Heart right ventricle (tissue), 16 donors: ENCODE measurements around the gene ADCK1. TPM values are rescaled to one million over a fixed set of nuclear protein-coding genes. Genes with fewer than 3 reads are reported as not detected.
"Not testable (repeated sequence)": the region's sequence is repeated elsewhere in the genome, so short reads cannot be mapped to it uniquely, and the experiment has no call there.

Experiments
- ATAC-seq, 8 donors: fragments of 200-7000 bp; cut with Tn5 transposase; one replicate each; pipeline ENCODE4 v1.9.1; 2020; ENCODE audit warnings: mild to moderate bottlenecking in 8 of 8, moderate library complexity in 8 of 8, moderate number of reproducible peaks in 1 of 8
- DNase-seq, 2 donors: peaks; one replicate each; pipeline ENCODE4 v3.0.0-alpha.2; 2020
- H3K27ac ChIP-seq, 10 donors: fragments of 200-600 bp; sonication (generic) in 2 of 10; one replicate each; pipeline versions ENCODE4 v1.5.0 to v1.8.0; 2020 to 2022; ENCODE audit warnings: mild to moderate bottlenecking in 3 of 10
- H3K27me3 ChIP-seq, 7 donors: fragments of 200-600 bp; one replicate each; pipeline ENCODE4 v1.8.0; 2021 to 2022; ENCODE audit warnings: mild to moderate bottlenecking in 2 of 7
- H3K36me3 ChIP-seq, 9 donors: fragments of 200-600 bp; sonication (generic) in 1 of 9; one replicate each; pipeline versions ENCODE4 v1.5.0 to v1.8.0; 2020 to 2022; ENCODE audit warnings: mild to moderate bottlenecking in 2 of 9
- H3K4me1 ChIP-seq, 9 donors: fragments of 200-600 bp; sonication (generic) in 1 of 9; one replicate each; pipeline versions ENCODE4 v1.5.0 to v1.8.0; 2020 to 2022; ENCODE audit warnings: mild to moderate bottlenecking in 4 of 9
- H3K4me3 ChIP-seq, 10 donors: fragments of 200-600 bp; sonication (generic) in 2 of 10; one replicate each; pipeline versions ENCODE4 v1.5.0 to v1.8.0; 2020 to 2022; ENCODE audit warnings: mild to moderate bottlenecking in 7 of 10, moderate library complexity in 2 of 10
- H3K9me3 ChIP-seq, 11 donors: fragments of 200-600 bp in 10 of 11; sonication (generic) in 2 of 11; one replicate each; pipeline versions ENCODE4 v1.5.0 to v1.8.0; 2013 to 2022; ENCODE audit warnings: mild to moderate bottlenecking in 2 of 11, control low read depth in 1 of 11, moderate library complexity in 1 of 11
- CTCF ChIP-seq, 9 donors: fragments of 200-600 bp; sonication (generic) in 2 of 9; IDR thresholded peaks; one replicate each; pipeline versions ENCODE4 v1.5.0 to v1.8.0; 2021 to 2022; ENCODE audit warnings: antibody characterized with exemption in 9 of 9, mild to moderate bottlenecking in 5 of 9, moderate library complexity in 1 of 9
- WGBS, 2 donors: extraction: QIAGEN DNeasy Blood & Tissue Kit; methylation state at CpG; one replicate each; pipeline ENCODE4 v1.1.7; 2013; ENCODE audit warnings: inconsistent platforms in 1 of 2; 5-methylcytosine and 5-hydroxymethylcytosine counted together
- intact Hi-C, 10 donors: fragments of 100-400 bp; cut with DNase I; formaldehyde crosslinking; loops; one replicate each; pipeline versions ENCODE4 v1.11.1 to v1.14.2; 2022
- polyA plus RNA-seq, 2 donors: library from polyadenylated mRNA; stranded (reverse); fragments of 200-250 nt; gene quantifications; one replicate each; pipeline ENCODE4 v1.2.3, GENCODE V29; 2013
- total RNA-seq, 10 donors: library from RNA; stranded (reverse); fragmentation: NEBNext Ultra II Directional in 3 of 10; extraction: Animal tissue kit (Norgen Biotek cat#: 25700) in 3 of 10; gene quantifications; one replicate each; pipeline versions ENCODE4 v1.2.1 to v1.2.4, GENCODE V29; 2021 to 2023
- donor health status: Arrhythmogenic right ventricular cardiomyopathy.
- donor health status: ischemic (EF 13 %, LVEDD 7.1; RV severe dilation, severe dysfunction).
- donor health status: healthy with polysubstance abuse.
- donor health status: DM: no; HTN: yes; CAD: no.
- donor health status: DM: no; HTN: no; CAD: no.
- donor health status: ischemic (EF 25% LVEDD 6.9; RV normal size, moderate dysfunction).
- donor health status: ischemic (EF 25% LVEDD 5.7; RV mildly dilated, moderate dysfunction).
- donor health status: healthy.
- donor health status: DM: yes; HTN: yes; CAD: no.
- donor health status: Ischemic cardiomyopathy.
- donor health status: ischemic (EF 35%, LVEDD 5.7; RV mildly dilated, moderate dysfunction).
- donor health status: nonischemic (EF 11% LVEDD 7.7; RV severe dilation, severe dysfunction).
- donor health status: DM: yes; HTN: yes; CAD: no.
- donor health status: PGD.
- donor health status: ischemic (EF 29% LVEDD 5.4; RV normal size, mild dysfunction).
- donor health status: nonischemic (EF 23%, LVEDD 6.1; RV moderate dilation, normal function).

ADCK1 gene
- total and polyA plus RNA-seq, 12 donors, result 6.2 to 33.9 (median 7.3) TPM

- DNase-seq, result peak; percentile 90 to 93
- Histone ChIP-seq H3K9me3 (no peaks in the 10 kb centered on the region), H3K36me3 (peaks cover 0 to 25% (median 0%) of the 10 kb centered on the region in 9 donors), H3K27me3 (no peaks in the 10 kb centered on the region), H3K4me1 (peaks cover 0 to 48% (median 35%) of the 10 kb centered on the region in 9 donors), H3K27ac (peak within 1 kb of the TSS; percentile 74 to 98 (median 94)), H3K4me3 (peak within 1 kb of the TSS; percentile 70 to 97 (median 90))
- intact Hi-C loops, result loop anchor here in 6 of 10 donors (1.0 to 5.0 kb wide), 5 partner anchors 37 to 52 kb away; partner anchors contain the start of genes ADCK1 (in 5 of the 6), ALKBH1 (in 1 of the 6) and SLIRP (in 1 of the 6)
- WGBS, 2 donors, result 0 to 1% methylated on average over 60 of the region's 60 CpGs
- TF ChIP-seq CTCF (IDR thresholded peaks at IDR 0.05), result peak in 1 of 9 donors; percentile 9
- peak; percentile 96 to 99 (median 98) for ATAC-seq
Observed at GRCh38 chr14:77760381-77761204, 39.3 kb upstream of the ADCK1 start, which contains the start of gene SNW1. TSS of gene SNW1 (minus strand) at chr14:77761156. CDS start at chr14:77761127, 29 bp downstream.

GRCh38 chr14:77761205-77761931 is 38.5 kb upstream of the ADCK1 start:
- WGBS, 2 donors, result 3 to 4% methylated on average over 24 of the region's 24 CpGs
- peak; percentile 25 to 64 (median 54) for ATAC-seq

GRCh38 chr14:77763316-77763715 is 36.6 kb upstream of the ADCK1 start:
- DNase-seq, result no peak
- Histone ChIP-seq H3K9me3 (no peaks in the 10 kb centered on the region), H3K36me3 (peaks cover 0 to 9% (median 0%) of the 10 kb centered on the region in 9 donors), H3K4me1 (peaks cover 0 to 29% (median 27%) of the 10 kb centered on the region in 9 donors), H3K4me3 (no peak overlapping the region), H3K27me3 (no peaks in the 10 kb centered on the region), H3K27ac (no peak overlapping the region)
- WGBS, 2 donors, result 58 to 71% methylated on average over 1 of the region's 1 CpG
- intact Hi-C loops, result loop anchor here in 3 of 10 donors (5.0 kb wide), 2 partner anchors 34 to 39 kb away; partner anchors contain the start of gene ADCK1 (in 2 of the 3)
- ATAC-seq, result no peak
- no peak for TF ChIP-seq CTCF (IDR thresholded peaks at IDR 0.05)

More at GRCh38 chr14:77761205-77761931, 38.5 kb upstream of the ADCK1 start:
- Histone ChIP-seq H3K4me1 (peaks cover 0 to 48% (median 35%) of the 10 kb centered on the region in 9 donors), H3K27me3 (no peaks in the 10 kb centered on the region), H3K27ac (peak overlapping the region; percentile 74 to 98 (median 94)), H3K36me3 (peaks cover 0 to 18% (median 0%) of the 10 kb centered on the region in 9 donors), H3K9me3 (no peaks in the 10 kb centered on the region), H3K4me3 (peak overlapping the region; percentile 70 to 97 (median 90))
- DNase-seq, result peak; percentile 15 to 25
- intact Hi-C loops, result loop anchor here in 6 of 10 donors (1.0 to 5.0 kb wide), 5 partner anchors 36 to 53 kb away; partner anchors contain the start of genes ADCK1 (in 5 of the 6), ALKBH1 (in 1 of the 6) and SLIRP (in 1 of the 6)
- peak in 6 of 9 donors; percentile 12 to 48 (median 30) for TF ChIP-seq CTCF (IDR thresholded peaks at IDR 0.05)

- Histone ChIP-seq H3K27me3 (no peaks in the 10 kb centered on the region), H3K27ac (no peak overlapping the region), H3K36me3 (peaks cover 0 to 2% (median 0%) of the 10 kb centered on the region in 9 donors), H3K4me1 (peaks cover 0 to 22% (median 20%) of the 10 kb centered on the region in 9 donors), H3K4me3 (no peak overlapping the region), H3K9me3 (no peaks in the 10 kb centered on the region)
- no peak for ATAC-seq
- no peak for TF ChIP-seq CTCF (IDR thresholded peaks at IDR 0.05)
- intact Hi-C loops, result loop anchor here in 3 of 10 donors (5.0 kb wide), 2 partner anchors 33 to 38 kb away; partner anchors contain the start of gene ADCK1 (in 2 of the 3)
- 88 to 90% methylated on average over 3 of the region's 3 CpGs for WGBS, 2 donors
- DNase-seq, result no peak
Observed at GRCh38 chr14:77763978-77764377, 35.9 kb upstream of the ADCK1 start.

GRCh38 chr14:77768442-77769069 is 31.4 kb upstream of the ADCK1 start:
- H3K27me3 ChIP-seq, H3K4me1 ChIP-seq, H3K4me3 ChIP-seq, DNase-seq, H3K36me3 ChIP-seq, intact Hi-C loops, H3K9me3 ChIP-seq, ATAC-seq: not testable (repeated sequence)
- H3K27ac ChIP-seq, result peak overlapping the region in 1 of 10 donors; percentile 33
- 53 to 68% methylated on average over 2 of the region's 2 CpGs for WGBS, 2 donors

GRCh38 chr14:77773966-77774365 is 25.9 kb upstream of the ADCK1 start:
- ATAC-seq, H3K9me3 ChIP-seq, H3K4me1 ChIP-seq, H3K36me3 ChIP-seq, H3K4me3 ChIP-seq, DNase-seq, H3K27me3 ChIP-seq, intact Hi-C loops, H3K27ac ChIP-seq: not testable (repeated sequence)
- 85 to 86% methylated on average over 4 of the region's 4 CpGs for WGBS, 2 donors
